ENCODE measurements around the gene ADISSP. TPM values are rescaled to one million over a fixed set of nuclear protein-coding genes. Genes with fewer than 3 reads are reported as not detected.
A peak's percentile ranks its signal among the peaks of the same experiment; 100 is the strongest.

ADISSP gene
- total and polyA plus RNA-seq, 2 of the 13 experiments (the other 11 are each of a cell fraction or from before 2014, with no cell fraction given): 38.3 to 90.6 TPM

GRCh38 chr20:3767110-3767426 is 485 bp downstream of the ADISSP start (continued):
- TF ChIP-seq KLF15 (CRISPR knock-in tag; IDR thresholded peaks at IDR 0.05; ENCODE audit: borderline replicate concordance): no peak
- no peak for TF ChIP-seq BHLHE40 (IDR thresholded peaks at IDR 0.05; ENCODE audit: low read length)
- TF ChIP-seq BORCS8-MEF2B (CRISPR knock-in tag; IDR thresholded peaks at IDR 0.05): no peak
- TF ChIP-seq ZBTB40 (IDR thresholded peaks at IDR 0.05): no peak
- peak; percentile 46; the same call in 1 of the 2 replicates for TF ChIP-seq ZBTB40 (CRISPR knock-in tag; IDR thresholded peaks at IDR 0.05)
- no peak for TF ChIP-seq PITX1 (CRISPR knock-in tag; IDR thresholded peaks at IDR 0.05)
- no peak for TF ChIP-seq FOXO4 (CRISPR knock-in tag; conservative IDR thresholded peaks at IDR 0.05)
- no peak for TF ChIP-seq FOXK1 (CRISPR knock-in tag; IDR thresholded peaks at IDR 0.05; ENCODE audit: borderline replicate concordance, low read depth)
- TF ChIP-seq MTA1 (CRISPR knock-in tag; IDR thresholded peaks at IDR 0.05; ENCODE audit: borderline replicate concordance): no peak; the same call in 1 of the 2 replicates
- TF ChIP-seq KDM2A (CRISPR knock-in tag; IDR thresholded peaks at IDR 0.05; ENCODE audit: borderline replicate concordance, low read depth): no peak
- TF ChIP-seq ZNF34 (CRISPR knock-in tag; IDR thresholded peaks at IDR 0.05; ENCODE audit: borderline replicate concordance): no peak
- TF ChIP-seq, protein P1, sequence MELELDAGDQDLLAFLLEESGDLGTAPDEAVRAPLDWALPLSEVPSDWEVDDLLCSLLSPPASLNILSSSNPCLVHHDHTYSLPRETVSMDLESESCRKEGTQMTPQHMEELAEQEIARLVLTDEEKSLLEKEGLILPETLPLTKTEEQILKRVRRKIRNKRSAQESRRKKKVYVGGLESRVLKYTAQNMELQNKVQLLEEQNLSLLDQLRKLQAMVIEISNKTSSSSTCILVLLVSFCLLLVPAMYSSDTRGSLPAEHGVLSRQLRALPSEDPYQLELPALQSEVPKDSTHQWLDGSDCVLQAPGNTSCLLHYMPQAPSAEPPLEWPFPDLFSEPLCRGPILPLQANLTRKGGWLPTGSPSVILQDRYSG (CRISPR knock-in tag; IDR thresholded peaks at IDR 0.05): no peak
- TF ChIP-seq SSRP1 (CRISPR knock-in tag; IDR thresholded peaks at IDR 0.05): no peak
- no peak for TF ChIP-seq ZNF616 (CRISPR knock-in tag; IDR thresholded peaks at IDR 0.05; ENCODE audit: low read depth)
- TF ChIP-seq KLF6 (CRISPR knock-in tag; IDR thresholded peaks at IDR 0.05): no peak
- TF ChIP-seq ELF3 (CRISPR knock-in tag; IDR thresholded peaks at IDR 0.05): no peak
- TF ChIP-seq, protein P2, sequence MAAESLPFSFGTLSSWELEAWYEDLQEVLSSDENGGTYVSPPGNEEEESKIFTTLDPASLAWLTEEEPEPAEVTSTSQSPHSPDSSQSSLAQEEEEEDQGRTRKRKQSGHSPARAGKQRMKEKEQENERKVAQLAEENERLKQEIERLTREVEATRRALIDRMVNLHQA (CRISPR knock-in tag; IDR thresholded peaks at IDR 0.05): no peak
- no peak for TF ChIP-seq NFYB (CRISPR knock-in tag; IDR thresholded peaks at IDR 0.05)
- TF ChIP-seq ZNF383 (CRISPR knock-in tag; IDR thresholded peaks at IDR 0.05; ENCODE audit: borderline replicate concordance): peak; percentile 83; the same call in 1 of the 2 replicates

Data from HepG2 (cell line).